Measurements from ENCODE around the gene SH3YL1.

GRCh38 chr2:184695-185094 is 79.1 kb downstream of the SH3YL1 start:
- no peak for TF ChIP-seq CTCF (conservative IDR thresholded peaks at IDR 0.05)
- no peak for TF ChIP-seq EZH2 (IDR thresholded peaks at IDR 0.05; ENCODE audit: low read depth)
